GM12865 (cell line): Measurements from ENCODE around the gene PREX1.

ENCODE experiments used
- DNase-seq: peaks from one replicate; pipeline ENCODE4 v3.0.0; 2010; ENCODE audit warnings: low read depth
- H3K4me3 ChIP-seq: 2 replicates; pipeline ENCODE4 v1.5.1; 2011; ENCODE audit warnings: mild to moderate bottlenecking, low read depth, low read length, control low read depth
- TF ChIP-seq, protein P1 (sequence below): IDR thresholded peaks from 2 replicates; pipeline ENCODE4 v1.5.1; 2011; ENCODE audit warnings: low read length, control low read depth, low read depth, inconsistent platforms; ENCODE audit not compliant: insufficient read depth; ENCODE audit errors: missing control alignments

The PREX1 gene

DNA sequence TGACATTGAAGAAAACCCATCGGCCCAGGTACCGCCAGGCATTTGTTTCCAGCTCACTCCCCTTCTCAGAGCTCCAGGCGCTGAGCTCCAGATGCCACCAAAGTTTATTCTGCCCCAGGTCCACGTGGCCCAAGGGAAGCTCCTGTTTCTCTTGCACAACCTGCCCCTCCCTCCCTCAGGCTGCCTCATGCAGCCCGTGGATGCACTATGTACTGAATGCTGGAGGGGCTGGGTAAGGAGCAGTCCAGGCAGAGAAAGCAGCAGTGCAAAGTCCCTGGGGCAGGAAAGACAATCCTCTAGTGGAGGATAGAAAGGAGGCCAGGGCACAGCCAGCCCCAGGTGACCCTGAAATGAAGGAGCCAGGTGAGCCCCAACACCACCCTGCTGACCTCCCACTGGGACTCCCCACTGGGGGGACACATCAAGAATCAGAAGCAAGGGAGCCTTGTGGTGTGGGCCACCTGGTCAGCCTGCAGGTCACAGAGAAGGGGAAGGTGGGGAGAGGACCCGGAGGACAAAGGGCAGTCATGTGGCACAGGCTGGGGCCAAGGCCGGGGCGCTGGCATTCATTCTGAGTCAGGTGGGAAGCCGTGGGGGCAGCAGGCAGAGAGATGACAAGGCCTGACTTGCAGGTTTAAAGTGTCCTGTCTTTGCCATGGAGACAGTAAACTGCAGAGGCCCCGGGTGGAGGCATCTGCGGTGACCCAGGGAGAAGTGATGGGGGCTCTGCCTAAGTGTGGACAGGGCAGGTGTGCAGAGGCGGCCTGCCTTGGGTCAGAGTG lies 230.1 kb downstream of the PREX1 start:
- TF ChIP-seq, protein P1, sequence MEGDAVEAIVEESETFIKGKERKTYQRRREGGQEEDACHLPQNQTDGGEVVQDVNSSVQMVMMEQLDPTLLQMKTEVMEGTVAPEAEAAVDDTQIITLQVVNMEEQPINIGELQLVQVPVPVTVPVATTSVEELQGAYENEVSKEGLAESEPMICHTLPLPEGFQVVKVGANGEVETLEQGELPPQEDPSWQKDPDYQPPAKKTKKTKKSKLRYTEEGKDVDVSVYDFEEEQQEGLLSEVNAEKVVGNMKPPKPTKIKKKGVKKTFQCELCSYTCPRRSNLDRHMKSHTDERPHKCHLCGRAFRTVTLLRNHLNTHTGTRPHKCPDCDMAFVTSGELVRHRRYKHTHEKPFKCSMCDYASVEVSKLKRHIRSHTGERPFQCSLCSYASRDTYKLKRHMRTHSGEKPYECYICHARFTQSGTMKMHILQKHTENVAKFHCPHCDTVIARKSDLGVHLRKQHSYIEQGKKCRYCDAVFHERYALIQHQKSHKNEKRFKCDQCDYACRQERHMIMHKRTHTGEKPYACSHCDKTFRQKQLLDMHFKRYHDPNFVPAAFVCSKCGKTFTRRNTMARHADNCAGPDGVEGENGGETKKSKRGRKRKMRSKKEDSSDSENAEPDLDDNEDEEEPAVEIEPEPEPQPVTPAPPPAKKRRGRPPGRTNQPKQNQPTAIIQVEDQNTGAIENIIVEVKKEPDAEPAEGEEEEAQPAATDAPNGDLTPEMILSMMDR = no peak
- DNase-seq = no peak
- H3K4me3 ChIP-seq = no peak overlapping the region

DNA sequence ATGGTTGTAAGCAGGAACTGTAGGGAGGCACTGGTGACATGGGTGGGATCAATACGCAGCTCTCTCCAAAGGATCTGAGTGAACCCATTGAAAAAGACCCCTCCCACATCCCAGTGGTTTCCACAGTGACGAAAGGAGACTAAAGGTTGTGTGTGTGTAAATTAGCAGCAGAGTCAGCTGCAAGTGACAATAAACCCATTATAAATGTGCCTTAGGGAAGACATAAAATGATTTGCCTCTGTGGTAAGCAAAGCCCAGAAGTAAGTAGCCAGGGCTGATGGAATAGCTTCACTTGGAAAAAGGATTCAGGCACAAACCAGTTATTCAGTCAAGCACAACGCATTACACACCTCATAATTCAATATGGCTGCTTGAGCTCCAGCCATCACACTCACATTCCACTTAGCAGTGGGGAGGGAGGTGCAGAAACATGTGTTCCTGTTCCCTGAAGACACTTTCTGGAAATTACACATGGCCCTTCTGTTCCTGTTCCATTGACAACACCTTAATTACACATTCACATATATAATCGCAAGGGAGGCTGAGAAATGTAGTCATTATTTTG lies 231.4 kb downstream of the PREX1 start:
- H3K4me3 ChIP-seq = no peak overlapping the region
- TF ChIP-seq, protein P1 = no peak
- no peak for DNase-seq

DNA sequence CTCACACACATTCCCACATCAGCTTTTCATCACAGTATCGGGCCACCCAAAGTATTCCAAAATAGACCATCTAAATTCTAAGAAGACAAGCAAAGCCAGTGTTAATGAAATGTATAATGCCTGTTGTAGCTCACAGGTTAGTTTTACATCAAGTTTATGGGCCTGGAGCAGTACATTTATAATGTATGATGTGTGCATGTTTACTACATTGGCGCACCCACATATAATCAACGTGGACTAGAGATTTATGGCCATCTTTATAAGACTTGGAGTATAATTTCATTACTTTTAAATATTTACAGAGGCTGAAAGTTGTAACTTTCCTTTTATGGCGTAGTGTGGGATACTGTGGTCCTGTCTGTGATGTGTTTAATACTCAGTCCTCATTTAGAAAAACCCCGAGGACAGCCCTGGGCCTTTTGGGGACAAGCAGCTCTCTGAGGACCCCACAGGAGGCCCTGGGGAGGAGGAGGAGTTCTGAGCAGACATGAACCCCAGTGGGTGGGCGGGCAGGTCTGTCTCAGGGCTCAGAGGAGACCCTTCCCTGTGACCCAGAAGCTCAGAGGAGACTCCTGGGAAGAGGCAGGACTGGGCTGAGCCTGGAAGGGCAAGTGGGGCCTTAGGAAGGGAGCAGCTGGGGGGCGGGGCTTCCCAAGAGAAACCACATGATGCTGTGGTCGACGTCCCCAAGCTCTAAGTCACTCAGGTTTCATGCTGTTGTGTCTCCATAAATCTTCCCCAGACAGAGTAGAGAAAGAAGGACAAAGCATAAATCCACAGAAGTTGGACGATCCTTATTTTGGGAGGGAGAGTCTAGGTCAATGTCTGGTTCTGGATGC lies 232.1 kb downstream of the PREX1 start:
- TF ChIP-seq, protein P1 = no peak
- H3K4me3 ChIP-seq = no peak overlapping the region
- DNase-seq = no peak

DNA sequence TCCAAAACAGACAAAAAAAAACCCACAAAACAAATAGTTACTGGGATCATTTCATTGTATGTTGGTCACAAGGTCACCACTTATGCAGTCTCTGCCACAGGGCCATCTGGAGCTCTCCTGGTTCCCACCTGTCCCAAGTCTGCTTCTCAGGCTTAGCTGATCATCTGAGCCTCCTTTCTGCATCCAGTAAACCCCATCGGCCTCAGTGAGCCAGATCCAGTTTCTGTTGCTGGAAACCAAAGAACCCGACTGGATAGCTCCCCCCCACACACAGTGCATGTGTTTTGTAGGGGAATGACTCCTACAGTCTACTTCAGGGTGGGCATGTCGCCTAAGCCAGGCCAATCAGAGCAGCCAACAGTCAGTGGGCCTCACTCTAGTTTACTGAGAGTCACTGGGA lies 233.3 kb downstream of the PREX1 start:
- no peak overlapping the region for H3K4me3 ChIP-seq
- TF ChIP-seq, protein P1 = no peak
- no peak for DNase-seq

DNA sequence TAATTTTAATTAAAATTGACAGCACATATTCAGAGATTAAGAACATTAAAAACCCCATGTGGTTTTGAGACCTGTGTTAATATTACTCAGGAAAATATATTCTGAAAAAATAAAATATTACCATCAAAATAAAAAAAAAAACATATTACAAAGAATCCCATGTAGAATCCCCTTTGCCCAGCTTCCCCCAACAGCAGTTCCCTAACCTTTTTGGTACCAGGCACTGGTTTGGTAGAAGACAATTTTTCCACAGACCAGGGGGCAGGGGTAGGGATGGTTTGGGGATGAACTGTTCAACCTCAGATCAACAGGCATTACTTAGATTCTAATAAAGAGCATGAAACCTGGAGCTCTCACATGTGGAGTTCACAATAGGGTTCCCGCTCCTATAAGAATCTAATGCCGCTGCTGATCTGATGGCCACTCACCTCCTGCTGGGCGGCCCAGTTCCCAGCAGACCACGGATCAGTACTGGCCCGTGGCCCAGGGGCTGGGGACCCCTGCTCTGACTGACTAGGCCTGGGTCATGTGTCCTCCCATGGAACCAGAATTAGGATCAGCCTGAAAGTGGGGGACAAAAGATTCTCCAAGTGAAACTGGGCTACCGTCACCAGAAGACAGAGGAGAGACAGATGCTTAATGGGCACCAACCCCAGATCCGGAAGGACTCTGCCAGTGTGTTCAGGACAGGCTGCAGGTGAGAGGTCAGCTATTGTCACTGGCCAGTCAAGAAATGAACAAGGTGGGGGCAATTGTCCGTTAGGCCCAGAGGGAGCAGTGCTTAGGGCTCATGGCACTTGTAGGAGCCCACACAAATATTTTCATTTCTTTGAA lies 235.5 kb downstream of the PREX1 start:
- DNase-seq = no peak
- H3K4me3 ChIP-seq = no peak overlapping the region
- TF ChIP-seq, protein P1 = no peak

DNA sequence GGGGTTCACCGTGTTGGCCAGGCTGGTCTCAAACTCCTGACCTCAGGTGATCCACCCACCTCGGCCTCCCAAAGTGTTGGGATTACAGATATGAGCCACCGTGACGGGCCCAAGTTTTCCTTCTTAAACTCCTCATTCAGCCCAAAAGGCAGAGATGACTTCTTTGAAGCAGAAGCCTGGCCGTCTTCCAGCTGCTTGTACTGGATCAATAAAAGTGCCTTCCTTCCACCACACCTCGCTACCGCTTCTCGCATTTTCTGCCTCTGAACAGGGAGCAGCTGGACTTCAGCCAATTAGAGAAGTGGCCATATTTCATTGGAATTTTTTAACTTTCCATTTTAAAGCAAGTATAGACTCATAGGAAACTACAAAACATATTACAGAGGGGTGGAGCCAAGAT lies 241.1 kb downstream of the PREX1 start:
- TF ChIP-seq, protein P1 = no peak
- DNase-seq = no peak
- H3K4me3 ChIP-seq = no peak overlapping the region
